NCI-H748 (cell line): ENCODE data around the gene OXTR.

Experiments
- DNase-seq: peaks from one replicate; lab custom pipeline; 2025; ENCODE audit not compliant: unreplicated experiment; lab: John Stamatoyannopoulos, UW

OXTR gene

DNA sequence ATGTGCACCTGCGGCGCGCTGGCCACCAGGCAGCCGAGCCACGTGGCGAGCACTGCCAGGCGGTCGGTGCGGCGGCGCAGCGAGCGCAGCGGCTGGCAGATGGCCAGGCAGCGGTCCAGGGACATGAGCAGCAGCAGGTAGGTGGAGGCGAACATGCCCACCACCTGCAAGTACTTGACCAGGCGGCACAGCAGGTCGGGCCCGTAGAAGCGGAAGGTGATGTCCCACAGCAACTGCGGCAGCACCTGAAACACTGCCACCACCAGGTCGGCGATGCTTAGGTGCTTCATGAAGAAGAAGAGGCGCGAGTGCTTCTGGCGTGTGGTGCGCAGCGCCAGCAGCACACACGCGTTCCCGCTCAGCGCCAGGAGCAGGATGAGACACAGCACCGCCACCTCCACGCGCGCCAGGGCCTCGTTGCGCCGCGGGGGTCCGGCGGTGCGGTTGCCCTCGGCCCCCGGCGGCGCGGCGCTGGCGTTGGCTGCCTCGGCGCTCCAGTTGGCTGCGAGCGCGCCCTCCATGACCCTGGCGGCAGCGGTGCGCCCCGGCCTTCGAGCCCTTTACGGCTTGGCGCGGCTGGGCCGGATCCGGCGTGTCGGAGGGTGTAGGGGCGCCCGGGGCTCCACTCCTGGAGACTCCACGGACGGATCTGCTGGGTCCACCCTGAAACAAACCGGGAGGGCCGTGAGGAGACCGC lies 1.6 kb downstream of the OXTR start:
- peak; percentile 79 for DNase-seq

DNA sequence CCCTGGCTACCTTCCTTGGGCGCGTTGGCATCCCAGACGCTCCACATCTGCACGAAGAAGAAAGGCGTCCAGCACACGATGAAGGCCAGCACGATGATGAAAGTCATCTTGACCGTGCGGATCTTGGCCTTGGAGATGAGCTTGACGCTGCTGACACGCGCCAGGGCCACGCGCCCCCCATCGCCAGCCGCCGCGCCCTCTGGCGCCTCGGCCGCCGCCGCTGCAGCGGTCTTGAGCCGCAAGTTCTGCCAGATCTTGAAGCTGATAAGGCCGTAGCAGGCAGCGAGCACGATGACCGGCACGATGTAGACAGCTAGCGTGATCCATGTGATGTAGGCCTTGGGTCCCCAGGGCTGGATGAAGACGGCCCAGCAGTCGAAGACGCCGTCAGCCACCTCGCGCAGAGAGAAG lies 2.2 kb downstream of the OXTR start:
- DNase-seq: no peak

- no peak for DNase-seq
Measured at GRCh38 chr3:8766148-8766547, 3.3 kb downstream of the OXTR start.

- no peak for DNase-seq
Measured at GRCh38 chr3:8765528-8765927, 3.9 kb downstream of the OXTR start.

GRCh38 chr3:8764528-8764927 lies 4.9 kb downstream of the OXTR start:
- no peak for DNase-seq

GRCh38 chr3:8762607-8763377 lies 6.6 kb downstream of the OXTR start:
- DNase-seq: no peak

DNA sequence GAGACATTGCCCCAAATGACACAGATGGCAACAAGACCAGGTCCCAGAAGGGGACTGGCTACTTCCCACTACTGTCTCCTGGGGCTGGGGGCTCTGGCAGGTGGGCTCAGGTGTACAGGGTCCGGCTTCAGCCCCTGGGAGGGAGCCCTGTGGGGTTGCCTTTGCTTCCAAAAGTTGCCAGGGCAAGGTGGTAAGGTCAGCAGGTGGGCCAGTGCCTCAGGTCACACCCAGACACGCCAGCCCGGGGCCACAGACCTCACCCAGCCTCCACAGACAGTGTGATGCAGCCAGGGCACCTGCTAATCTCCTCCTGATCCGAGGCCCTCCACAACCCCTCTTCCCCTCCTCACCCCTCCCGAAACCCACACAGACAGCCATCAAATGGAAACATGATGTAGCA lies 7.5 kb downstream of the OXTR start:
- no peak for DNase-seq

GRCh38 chr3:8760506-8760905 lies 8.9 kb downstream of the OXTR start:
- DNase-seq: no peak

DNA sequence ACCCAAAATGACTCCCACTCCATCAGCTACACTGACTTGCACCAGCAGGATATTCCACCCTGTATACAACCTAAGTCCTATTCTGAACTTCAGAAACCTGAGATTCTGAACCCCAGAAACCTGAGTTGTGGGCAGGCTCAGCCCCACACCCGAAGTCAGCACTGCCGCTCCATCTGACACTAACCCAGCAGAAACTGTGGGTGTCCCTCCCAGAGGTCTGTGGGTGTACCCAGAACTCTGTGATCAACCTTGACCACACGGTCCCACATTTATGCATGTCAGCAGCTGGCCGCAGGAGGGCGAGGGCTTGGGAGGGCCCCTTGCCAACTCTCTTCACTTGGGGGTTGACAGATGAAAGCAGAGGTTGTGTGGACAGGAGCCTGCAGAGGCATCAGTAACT lies 9.3 kb downstream of the OXTR start:
- no peak for DNase-seq

GRCh38 chr3:8759038-8759707 lies 10.2 kb downstream of the OXTR start:
- DNase-seq: no peak

DNA sequence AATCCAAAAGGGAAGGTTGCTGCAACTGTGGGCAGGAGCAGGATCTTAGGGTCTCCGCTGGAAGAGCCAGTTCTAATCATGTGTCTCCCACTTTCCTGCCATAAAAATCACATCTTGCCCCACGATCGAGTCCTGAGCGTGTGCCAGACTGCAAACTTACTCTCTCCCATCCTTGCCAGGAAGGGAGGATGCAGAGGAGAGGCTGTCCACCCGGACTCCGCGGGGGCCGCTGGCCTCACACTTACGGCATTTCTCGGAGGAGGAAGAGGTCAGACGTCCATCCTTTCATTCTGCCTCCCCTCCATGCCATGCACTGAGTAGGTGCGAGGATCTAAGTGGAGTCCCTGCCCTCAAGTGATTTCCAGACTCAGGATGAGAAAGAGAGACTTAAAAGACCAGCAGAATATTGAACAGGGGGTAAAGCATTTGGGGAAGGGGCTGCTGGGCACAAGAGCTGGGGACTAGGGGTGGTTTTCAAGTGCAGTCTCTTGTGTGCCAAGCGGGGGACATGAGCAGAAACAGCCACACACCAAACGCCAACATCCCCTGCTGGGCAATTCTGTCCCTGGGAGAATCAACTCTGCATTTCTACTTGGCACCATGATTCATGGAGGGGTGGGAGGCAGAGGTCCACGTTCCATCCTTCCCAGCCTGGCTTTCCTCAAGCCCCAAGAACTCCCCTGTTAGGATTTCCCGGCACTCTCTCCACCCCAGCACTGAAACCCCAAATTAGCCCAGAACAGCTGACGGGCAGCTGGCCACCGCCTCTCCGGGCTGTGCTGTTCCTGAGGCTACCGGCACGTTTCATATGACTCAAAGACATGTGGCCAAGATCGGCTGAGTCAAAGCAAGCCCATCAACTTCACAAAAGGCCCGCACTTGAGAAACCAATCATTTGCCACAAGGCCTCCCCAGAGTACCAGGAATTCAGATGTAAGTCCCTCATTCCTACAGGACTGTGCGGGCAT lies 11.6 kb downstream of the OXTR start:
- DNase-seq: no peak

GRCh38 chr3:8756671-8757070 lies 12.7 kb downstream of the OXTR start:
- no peak for DNase-seq

DNA sequence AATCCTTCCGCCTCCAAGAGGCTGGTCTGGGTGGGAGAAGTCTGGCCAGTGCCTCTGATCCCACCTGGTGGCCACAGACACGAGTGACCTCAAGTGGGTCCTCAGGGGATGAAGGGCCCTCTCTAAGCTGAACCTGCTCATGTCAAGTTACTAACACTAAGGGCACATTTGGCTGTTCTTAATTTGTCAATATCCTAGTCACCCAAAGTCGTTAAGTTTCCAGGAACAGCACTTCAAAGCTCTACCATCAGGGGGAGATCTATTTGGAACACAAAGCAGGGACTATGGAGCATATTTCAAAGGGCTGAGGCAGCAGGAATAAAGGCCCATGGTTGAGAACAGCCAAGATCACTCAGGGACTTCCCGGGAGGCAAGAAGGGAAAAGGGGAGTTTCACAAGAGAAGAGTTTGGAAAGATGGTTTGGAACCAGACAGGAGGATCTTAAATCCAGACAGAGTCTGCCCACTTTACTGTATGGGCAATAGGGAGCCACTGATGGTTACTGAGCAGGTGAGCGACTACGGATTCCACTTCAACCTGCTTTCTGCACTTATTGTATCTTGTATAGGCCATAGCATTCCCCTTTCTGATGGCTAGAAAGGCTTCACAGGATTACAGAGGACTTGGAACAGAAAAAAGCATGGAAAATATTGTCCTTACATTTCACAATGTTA lies 13.7 kb downstream of the OXTR start:
- DNase-seq: no peak

DNA sequence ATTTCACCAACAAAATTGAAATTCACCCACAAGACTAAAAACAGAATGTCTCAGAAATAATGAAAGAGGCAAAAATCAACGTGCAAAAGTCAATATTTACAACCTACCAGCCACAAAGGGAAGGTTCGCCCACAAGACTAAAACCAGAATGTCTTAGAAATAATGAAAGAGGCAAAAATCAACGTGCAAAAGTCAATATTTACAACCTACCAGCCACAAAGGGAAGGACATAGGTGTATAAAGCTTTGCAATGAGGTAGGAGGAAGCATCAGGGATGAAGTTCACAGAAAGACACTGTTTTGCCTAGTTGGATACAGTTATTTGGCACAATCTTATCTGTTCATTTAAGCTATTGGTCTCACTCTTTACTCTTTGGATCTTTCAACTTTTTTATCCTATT lies 14.3 kb downstream of the OXTR start:
- DNase-seq: no peak

- no peak for DNase-seq
Measured at GRCh38 chr3:8752832-8753231, 16.6 kb downstream of the OXTR start.

DNA sequence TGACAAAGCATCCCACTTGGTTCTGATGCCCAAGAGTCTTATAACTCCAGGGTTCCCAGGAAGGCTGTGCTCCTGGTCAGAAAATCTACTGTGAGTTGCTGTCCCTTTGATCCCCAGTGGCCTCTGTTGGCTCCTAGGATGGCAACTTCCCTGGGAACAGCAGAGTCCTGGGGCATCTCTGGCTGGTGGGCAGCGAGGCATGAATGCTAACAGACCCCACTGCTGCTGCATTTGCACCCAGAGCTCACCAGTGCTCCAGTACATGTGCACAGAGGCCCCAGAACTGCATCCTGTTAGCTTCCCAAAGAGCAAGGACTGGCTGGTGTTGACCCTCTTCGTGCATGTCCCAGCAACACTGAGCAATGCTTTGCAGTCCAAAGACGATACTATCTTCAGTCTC lies 20.1 kb downstream of the OXTR start:
- DNase-seq: no peak

GRCh38 chr3:8746780-8747345 lies 22.6 kb downstream of the OXTR start:
- DNase-seq: no peak

DNA sequence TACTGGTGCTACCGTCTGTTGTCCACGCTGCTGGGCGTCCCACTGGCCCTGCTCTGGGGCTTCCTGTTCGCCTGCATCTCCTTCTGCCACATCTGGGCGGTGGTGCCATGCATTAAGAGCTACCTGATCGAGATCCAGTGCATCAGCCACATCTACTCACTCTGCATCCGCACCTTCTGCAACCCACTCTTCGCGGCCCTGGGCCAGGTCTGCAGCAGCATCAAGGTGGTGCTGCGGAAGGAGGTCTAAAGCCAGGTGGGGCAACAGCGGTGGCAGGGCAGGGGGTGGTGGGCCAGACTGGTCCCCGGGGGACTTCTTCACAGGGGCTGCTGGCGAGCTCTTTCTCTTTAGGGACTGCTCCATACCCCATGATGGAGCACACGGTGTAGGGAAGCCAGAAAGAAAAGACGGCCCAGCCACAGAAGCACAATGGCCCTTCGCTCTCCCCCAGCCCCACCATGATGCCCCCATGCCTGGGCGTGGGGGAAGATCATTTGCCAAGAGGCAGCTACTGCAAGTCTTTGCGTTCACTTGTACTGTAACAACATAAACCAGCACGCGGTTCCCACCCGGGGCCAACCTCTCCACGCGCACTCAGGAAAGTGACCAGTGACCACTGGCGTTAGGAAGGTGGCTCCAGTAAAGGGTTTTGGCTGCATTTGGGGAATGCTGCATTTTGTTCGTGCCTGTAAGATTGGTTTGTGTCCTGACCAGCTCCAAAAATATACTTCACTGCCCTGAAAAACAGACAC lies 23.6 kb downstream of the OXTR start:
- DNase-seq: no peak

DNA sequence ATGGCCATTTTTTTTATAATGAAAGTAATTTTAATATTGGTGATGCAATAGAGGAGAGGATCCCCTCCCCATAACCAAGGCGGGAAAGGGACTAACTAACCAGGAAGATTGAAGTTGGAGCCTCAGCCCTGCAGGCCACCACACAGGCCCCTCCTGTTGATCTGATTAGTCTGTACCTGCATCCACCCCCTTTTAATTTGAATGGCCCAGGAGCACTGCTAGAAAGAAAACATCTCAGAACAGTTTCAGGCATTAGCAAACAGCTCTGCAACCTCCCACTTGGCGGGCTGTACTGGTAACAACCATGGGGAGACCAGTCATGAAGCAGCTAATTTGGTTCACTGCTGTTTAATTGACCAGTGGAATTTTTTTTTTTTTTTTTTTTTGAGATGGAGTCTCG lies 25.5 kb downstream of the OXTR start:
- DNase-seq: no peak
